Measurements from ENCODE around the gene FAAH.
"Not testable (repeated sequence)": the region's sequence is repeated elsewhere in the genome, so short reads cannot be mapped to it uniquely, and the experiment has no call there.

Gene FAAH

DNA sequence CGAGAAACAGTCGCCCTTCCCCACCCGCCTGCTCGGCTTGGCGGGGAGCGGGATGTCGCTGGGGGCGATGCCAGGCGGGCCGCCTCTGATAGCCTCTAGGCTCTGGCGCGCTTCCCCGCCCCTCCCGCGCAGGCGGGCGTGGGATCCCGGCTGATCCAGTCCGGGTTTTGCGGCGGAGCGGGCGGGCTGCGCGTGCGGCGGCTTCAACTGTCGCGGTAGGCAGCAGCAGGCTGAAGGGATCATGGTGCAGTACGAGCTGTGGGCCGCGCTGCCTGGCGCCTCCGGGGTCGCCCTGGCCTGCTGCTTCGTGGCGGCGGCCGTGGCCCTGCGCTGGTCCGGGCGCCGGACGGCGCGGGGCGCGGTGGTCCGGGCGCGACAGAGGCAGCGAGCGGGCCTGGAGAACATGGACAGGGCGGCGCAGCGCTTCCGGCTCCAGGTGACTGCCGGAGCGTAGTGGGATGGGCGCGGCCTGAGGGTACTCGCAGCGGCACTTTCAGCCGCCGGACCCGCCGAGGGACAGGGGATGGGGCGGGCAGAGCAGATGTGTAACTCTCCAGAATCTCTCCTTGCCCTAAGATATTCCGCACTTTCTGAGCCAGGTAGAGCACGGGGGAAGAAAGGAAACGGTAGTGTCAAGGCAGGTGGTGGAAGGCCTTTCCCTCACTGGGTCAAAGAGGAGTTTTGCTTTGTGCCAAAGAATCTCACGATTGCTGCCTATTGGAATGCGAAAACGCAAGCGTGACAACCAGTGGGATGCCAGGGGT is at the start of gene FAAH:
FAAH (plus strand) TSS at position 210 of the 764 bp plus-strand sequence; CDS start at position 242, 32 bp downstream.
- peak within 1 kb of the TSS; percentile 27 for H3K4me3 ChIP-seq (ENCODE audit: low read depth, low read length)
- in situ Hi-C loops (cut with HindIII; ENCODE audit: low sequenced_read_pairs), result no loop called here
- TF ChIP-seq, protein P1, sequence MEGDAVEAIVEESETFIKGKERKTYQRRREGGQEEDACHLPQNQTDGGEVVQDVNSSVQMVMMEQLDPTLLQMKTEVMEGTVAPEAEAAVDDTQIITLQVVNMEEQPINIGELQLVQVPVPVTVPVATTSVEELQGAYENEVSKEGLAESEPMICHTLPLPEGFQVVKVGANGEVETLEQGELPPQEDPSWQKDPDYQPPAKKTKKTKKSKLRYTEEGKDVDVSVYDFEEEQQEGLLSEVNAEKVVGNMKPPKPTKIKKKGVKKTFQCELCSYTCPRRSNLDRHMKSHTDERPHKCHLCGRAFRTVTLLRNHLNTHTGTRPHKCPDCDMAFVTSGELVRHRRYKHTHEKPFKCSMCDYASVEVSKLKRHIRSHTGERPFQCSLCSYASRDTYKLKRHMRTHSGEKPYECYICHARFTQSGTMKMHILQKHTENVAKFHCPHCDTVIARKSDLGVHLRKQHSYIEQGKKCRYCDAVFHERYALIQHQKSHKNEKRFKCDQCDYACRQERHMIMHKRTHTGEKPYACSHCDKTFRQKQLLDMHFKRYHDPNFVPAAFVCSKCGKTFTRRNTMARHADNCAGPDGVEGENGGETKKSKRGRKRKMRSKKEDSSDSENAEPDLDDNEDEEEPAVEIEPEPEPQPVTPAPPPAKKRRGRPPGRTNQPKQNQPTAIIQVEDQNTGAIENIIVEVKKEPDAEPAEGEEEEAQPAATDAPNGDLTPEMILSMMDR (IDR thresholded peaks at IDR 0.05; ENCODE audit: low read depth, low read length, missing control alignments), result no peak
- no peak for DNase-seq (ENCODE audit: low read depth)

DNA sequence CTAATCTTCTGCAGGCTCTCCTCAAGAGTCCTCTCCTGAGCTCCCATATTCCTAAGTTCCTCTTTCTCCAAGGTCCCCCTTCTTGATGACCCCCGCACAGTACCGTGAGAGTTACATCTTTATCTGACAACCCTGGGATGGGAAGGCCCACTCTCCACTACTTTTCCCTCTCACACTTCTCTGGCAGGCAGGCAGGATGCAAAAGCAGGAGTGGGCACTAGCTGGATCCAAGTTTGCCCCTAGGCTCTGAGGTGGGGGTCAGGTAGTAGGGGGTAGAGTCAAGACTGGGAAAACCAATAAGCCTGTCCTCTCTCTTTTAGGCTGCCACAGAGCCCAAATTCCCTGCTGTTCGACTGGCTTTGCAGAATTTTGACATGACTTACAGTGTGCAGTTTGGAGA is 49.6 kb upstream of the FAAH start:
- H3K4me3 ChIP-seq (ENCODE audit: low read depth, low read length), result no peak overlapping the region
- in situ Hi-C loops (cut with HindIII; ENCODE audit: low sequenced_read_pairs), result no loop called here
- TF ChIP-seq, protein P1 (IDR thresholded peaks at IDR 0.05; ENCODE audit: low read depth, low read length, missing control alignments), result no peak
- no peak for DNase-seq (ENCODE audit: low read depth)

DNA sequence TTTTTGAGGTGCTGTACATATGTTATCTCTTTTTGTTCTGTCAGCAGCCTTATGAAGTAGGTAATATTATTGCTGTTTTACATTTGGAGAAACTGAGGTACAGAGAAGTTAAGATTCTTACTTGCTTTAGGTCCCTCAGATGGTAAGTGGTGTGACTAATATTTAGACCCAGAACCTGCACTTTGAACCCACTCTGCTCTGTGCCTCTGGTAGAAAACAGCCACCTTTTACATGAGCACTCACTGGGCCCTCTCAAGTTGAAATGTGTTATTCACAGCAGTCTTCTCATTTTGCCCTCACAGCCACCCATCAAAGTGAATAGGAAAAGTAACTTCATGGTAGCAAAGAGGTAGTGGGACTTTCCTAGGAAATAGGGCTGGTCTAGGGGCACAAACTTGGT is 48.8 kb upstream of the FAAH start:
- no peak for DNase-seq (ENCODE audit: low read depth)
- H3K4me3 ChIP-seq (ENCODE audit: low read depth, low read length), result no peak overlapping the region
- in situ Hi-C loops (cut with HindIII; ENCODE audit: low sequenced_read_pairs), result no loop called here
- TF ChIP-seq, protein P1 (IDR thresholded peaks at IDR 0.05; ENCODE audit: low read depth, low read length, missing control alignments), result no peak

DNA sequence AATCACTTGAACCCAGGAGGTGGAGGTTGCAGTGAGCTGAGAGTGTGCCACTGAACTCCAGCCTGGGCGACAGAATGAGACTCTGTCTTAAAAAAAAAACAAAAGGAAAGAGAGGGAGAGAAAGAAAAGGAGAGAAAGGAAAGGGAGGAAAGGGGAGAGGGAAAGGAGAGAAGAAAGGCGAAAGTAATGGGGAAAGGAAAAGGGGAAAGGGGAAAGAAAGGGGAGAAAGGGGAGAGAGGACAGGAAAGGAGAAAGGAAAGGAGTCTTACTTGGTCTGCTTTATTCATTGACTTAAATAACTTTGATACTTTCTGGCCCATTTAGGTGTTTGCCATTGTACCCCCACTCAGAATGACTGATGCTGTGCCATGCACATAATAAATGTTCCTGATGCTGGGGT is 41.8 kb upstream of the FAAH start:
- in situ Hi-C loops (cut with HindIII; ENCODE audit: low sequenced_read_pairs), result no loop called here
- no peak overlapping the region for H3K4me3 ChIP-seq (ENCODE audit: low read depth, low read length)
- DNase-seq (ENCODE audit: low read depth), result no peak
- TF ChIP-seq, protein P1 (IDR thresholded peaks at IDR 0.05; ENCODE audit: low read depth, low read length, missing control alignments), result no peak

DNA sequence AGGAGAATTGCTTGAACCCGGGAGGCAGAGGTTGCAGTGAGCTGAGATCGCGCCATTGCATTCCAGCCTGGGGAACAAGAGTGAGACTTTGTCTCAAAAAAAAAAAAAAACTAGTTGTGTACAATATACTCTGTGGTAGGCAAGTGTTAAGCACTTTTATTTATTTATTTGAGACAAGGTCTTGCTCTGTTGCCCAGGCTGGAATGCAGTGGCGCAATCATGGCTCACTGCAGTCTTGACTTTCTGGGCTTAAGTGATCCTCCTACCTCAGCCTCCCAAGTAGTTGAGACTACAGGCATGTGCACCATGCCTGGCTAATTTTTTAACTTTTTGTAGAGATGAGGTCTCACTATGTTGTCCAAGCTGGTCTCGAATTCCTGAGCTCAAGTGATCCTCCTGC is 38.2 kb upstream of the FAAH start:
- DNase-seq (ENCODE audit: low read depth); in situ Hi-C loops (cut with HindIII; ENCODE audit: low sequenced_read_pairs); H3K4me3 ChIP-seq (ENCODE audit: low read depth, low read length): not testable (repeated sequence)

DNA sequence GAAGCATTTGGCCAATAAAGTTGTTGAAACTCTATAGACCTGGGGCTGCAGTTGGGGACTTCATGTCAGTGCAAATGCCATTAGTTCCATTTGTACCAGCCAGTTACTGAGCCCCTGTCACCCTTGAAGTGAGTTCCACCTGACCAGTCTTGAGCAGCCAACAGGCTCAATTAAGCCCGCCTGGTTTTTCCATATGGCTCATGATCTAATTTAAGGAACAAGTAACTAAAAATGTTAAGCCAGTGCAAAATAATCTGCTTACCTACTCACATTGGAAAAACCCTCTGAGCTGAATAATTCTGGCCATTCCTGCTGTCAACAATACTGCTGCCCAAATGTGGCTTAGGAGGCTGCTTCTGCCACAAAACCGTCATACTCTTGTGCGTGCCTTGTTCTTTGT is 32.0 kb upstream of the FAAH start:
- H3K4me3 ChIP-seq (ENCODE audit: low read depth, low read length), result no peak overlapping the region
- TF ChIP-seq, protein P1 (IDR thresholded peaks at IDR 0.05; ENCODE audit: low read depth, low read length, missing control alignments), result no peak
- no peak for DNase-seq (ENCODE audit: low read depth)
- in situ Hi-C loops (cut with HindIII; ENCODE audit: low sequenced_read_pairs), result no loop called here

DNA sequence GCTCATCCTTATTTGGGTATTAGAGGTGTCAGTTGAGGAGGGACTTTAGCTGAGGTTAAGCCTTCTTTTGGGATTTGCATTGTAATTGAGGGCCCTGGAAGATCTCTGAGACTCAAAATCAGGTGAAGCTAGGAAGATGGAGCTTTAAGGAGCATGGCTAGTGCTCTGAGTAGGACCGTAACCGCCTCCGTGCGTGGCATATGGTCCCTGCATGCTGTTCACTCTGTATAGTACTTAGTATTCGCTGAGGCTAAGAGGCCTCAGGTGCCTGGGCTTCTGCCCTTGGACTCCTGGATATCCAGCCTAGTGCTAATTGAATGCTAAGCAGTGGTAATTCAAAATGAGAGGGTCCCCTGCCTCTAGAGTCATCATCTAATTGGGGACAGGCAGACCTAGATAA is 31.0 kb upstream of the FAAH start:
- in situ Hi-C loops (cut with HindIII; ENCODE audit: low sequenced_read_pairs), result no loop called here
- no peak for DNase-seq (ENCODE audit: low read depth)
- TF ChIP-seq, protein P1 (IDR thresholded peaks at IDR 0.05; ENCODE audit: low read depth, low read length, missing control alignments), result no peak
- no peak overlapping the region for H3K4me3 ChIP-seq (ENCODE audit: low read depth, low read length)
